NCI-H187 (cell line): ENCODE data around the gene BORCS5.
"Not testable (repeated sequence)": the region's sequence is repeated elsewhere in the genome, so short reads cannot be mapped to it uniquely, and the experiment has no call there.

ENCODE experiments used
- DNase-seq, 2 experiments: peaks; one replicate each; lab custom pipeline; 2025; lab: John Stamatoyannopoulos, UW

Gene BORCS5

DNA sequence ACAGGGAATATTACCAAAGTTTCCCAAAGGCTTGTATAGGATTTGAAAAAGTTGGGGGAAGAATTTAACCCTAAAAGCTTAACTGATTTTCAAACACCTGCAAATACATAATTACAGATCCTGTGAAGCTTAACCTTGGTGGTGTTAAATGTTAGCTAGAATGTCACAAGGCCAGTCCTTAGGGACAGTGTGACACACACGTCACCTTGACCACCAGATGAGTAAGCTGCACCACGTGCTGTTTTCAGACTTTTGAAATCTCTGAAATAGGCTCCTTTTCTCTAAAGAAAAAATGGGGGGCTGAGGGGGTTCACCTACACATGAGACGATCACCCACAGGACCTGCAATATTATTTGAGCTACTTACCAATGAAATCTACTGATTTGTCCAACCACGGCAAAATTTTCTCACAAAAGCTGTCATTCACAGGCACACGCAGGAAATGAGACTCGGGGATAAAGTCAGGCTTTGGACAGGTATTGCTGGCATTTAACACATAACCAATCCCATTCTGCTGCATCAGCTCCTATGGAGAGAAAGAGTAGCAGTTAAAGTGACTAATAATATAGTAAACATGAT lies 129.9 kb downstream of the BORCS5 start:
- DNase-seq, result no peak

DNA sequence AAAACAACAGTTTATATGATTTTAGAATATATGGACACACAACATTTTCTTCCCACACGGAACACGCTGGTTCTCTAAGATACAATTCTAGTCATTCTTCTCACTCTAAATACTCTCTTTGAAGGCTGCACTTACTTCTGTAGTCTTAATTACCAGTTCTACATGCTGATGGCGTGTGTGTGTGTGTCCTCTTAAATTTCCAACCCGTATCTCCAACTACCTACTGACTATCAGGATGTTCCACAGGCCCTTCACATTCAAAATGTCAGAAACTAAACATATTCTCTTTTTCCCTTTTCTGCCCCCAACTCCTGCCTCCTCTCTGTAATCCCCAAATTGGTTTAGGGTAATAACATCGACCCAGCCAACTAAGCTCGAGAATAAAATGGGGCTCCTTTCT lies 130.6 kb downstream of the BORCS5 start:
- no peak for DNase-seq

DNA sequence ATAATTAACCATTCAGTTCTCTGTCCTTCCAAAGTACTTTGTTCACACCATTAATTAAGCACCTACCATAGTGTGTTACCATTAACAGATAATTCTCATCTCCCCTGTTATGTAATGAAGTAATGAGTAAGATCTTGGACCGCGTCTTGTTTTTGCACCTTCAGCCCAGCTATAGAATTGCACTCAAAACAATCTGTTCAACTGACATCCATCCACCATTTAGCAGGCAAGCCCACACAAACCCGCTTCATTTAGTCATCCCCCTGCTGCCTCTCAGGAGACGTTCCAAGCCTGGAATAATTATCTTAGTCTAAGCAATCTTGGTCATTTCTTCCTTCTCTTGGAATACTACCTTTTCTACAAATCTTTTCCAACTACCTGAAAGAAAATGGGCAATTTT lies 131.4 kb downstream of the BORCS5 start:
- no peak for DNase-seq

DNA sequence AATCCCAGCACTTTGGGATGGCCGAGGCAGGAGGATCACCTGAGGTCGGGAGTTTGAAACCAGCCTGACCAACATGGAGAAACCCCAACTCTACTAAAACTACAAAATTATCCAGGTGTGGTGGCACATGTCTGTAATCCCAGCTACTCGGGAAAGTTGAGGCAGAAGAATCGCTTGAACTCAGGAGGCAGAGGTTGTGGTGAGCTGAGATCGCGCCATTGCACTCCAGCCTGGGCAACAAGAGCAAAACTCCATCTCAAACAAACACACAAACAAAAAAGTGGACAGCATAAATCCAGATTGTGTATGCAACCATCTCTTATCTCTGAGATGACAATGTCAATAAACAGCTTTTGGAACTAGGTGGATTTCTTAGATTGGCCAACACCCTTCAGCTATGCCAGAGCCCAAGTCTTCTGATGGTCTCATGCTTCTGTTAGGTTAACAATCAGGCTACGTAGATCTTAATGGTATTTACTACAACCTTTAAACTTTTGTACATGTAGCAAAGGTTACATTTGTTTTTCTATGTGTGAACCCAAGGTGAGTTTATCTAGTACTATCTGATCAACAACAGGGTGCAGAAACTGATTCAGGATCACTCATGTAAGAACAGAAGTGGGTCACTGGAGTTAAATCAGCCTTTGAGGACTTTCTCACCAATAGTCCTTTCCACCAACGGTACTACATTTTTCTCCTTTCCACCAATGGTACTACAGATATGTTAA lies 132.1 kb downstream of the BORCS5 start:
- no peak for DNase-seq

DNA sequence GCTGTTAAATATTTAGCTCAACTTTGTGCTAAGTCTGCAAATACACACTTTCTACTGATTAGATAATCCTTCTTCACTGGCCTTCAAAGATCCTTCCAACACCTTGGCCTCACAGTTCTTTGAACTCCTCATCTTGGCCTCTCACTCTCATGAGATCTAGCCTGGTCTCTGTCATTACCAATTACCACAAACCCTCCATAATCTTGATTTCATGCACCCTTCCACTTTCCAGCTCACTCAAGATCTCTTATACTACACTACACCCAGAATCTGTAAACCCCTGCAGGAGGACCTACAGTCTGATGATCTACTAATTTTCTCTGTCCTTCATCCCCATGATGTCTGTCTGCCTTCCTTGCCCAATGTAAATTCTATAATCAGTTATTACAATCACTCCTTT lies 134.7 kb downstream of the BORCS5 start:
- no peak for DNase-seq

DNA sequence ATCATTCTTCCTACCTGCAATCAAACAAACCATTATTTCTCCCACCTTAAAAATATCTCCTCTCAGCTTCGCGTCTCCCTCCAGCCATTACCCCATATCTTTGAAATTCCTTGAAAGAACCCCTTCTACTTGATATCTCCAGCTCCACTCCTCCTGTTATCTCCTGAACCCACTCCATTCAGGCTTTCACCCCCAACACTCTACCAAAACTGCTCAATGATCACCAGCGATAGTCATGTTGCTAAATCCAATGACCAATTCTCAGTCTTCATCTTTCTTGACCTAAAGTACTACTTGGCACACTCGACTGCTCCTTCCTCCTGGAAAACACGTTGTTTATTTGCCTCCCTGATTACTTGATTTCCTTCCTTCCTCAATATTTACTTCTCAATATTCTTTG lies 135.7 kb downstream of the BORCS5 start:
- no peak for DNase-seq

DNA sequence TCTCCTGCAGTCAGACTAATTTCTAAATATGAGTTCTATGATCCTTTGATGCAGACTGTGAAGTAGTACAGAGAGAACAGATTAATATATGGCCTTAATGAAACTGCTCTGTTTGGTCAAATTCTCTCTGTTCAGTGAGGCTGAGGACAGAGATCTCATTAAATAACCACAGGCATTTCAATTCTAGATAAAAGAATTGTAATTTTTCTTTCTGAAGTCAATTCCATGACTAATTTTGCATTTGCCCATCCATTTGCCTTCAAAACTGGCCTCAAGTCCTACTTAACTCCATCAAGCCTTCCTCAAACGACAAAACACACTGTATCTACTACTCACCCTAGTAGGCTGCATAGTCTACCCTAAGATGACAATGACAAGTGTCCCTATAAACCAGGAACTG lies 138.7 kb downstream of the BORCS5 start:
- DNase-seq, result no peak

DNA sequence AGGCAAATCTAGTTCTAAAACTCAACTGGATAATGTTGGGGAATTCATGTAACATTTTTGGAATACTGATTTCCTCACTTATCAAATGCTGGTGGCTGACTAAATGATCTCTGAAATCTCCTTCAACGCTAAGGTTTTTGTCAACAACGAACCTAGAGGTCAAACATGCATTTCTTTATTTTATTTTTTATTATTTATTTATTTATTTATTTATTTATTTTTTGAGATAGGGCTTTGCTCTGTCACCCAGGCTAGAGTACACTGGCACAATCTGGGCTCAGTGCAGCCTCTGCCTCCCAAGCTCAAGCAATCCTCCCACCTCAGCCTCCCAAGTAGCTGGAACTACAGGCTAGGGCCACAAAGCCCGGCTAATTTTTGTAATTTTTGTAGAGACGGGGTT lies 141.3 kb downstream of the BORCS5 start:
- no peak for DNase-seq

DNA sequence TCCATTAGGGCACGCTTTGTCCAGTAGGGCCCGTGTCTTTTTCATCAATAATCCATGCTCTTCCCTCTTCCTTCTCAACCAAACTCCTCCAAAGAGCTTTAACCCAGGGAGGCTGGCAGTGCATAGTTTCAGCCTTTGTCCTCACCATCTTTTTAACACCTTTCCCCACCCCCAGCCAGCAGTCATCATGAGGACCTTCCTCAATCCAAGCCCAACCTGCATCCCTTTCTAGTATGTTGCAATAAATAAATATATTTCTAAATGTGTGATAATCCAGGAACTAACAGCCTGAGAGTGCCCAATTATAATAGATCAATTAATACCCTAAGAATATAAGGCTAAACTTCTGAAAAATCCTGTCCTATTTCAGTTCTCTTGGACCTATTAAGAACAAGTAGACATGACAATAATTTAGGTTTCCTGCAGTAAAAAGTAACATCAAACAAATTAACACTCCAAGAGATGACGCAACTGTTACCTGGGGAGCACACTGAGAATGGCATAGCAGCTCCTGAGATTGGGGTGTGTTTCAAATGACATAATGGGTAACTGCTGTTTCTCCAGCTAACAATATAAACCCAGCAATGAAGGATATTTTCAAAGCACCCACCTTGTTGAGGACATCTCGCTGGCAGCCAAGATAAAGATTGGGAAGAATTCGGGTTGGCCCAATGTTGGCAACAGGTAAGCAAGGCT lies 143.2 kb downstream of the BORCS5 start:
- no peak for DNase-seq

DNA sequence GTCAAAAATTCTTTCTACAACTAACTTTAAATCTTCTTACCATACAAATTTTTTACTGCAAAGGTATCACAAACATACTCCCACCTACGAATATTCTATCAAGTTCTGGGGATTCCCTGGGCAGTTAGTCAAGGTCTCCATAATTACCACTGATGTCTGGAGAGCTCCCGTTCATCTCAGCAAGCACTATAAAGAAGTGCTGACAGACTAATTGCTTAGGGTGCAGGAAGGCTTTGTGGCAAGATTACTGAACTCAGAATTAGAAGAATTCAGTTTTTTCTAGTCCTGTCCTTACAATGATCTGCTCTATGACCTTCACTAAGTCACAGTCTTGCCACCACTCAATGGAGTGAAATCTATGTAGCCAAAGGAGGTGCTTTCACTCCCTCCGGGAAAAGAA lies 144.2 kb downstream of the BORCS5 start:
- no peak for DNase-seq

DNA sequence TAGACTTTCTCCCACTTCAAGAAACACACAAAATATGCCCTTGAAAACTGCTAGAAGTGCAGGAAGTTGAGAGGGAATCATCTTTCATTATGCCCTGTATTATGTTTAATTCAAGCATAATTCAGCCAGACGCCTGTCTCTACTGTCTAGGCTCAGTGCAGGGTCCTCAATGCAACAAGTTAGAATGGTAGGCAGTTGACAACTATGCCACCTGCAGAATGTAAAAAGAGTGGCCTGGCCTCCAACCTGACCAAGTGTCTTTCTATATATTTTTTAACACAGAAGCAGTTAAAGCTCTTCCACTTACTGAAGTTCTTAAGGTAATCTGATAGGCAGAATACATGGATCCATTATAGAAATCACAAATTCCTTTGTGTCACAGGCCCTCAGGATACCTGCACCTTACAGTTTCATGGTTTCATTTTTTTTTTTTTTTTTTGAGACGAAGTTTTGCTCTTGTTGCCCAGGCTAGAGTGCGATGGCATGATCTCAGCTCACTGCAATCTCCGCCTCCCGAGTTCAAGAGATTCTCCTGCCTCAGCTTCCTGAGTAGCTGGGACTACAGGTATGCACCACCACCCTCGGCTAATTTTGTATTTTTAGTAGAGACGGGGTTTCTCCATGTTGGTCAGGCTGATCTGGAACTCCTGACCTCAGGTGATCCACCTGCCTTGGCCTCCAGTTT lies 145.4 kb downstream of the BORCS5 start:
- DNase-seq, result not testable (repeated sequence)

DNA sequence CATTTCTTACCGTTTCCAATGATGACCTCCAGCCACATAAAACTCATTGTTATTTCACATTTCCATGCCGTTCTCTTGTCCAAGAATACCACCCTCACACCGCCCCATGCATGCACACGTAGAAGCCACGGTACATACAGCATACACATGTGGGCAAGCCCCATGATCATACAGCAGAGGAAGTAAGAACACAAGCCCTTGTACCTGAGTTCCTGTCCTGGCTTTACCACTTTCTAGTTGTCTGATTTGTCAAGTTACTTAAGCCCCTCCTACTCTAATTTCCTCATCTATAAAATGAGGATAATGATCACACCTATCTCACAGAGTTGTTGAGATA lies 145.9 kb downstream of the BORCS5 start:
- DNase-seq, result no peak

DNA sequence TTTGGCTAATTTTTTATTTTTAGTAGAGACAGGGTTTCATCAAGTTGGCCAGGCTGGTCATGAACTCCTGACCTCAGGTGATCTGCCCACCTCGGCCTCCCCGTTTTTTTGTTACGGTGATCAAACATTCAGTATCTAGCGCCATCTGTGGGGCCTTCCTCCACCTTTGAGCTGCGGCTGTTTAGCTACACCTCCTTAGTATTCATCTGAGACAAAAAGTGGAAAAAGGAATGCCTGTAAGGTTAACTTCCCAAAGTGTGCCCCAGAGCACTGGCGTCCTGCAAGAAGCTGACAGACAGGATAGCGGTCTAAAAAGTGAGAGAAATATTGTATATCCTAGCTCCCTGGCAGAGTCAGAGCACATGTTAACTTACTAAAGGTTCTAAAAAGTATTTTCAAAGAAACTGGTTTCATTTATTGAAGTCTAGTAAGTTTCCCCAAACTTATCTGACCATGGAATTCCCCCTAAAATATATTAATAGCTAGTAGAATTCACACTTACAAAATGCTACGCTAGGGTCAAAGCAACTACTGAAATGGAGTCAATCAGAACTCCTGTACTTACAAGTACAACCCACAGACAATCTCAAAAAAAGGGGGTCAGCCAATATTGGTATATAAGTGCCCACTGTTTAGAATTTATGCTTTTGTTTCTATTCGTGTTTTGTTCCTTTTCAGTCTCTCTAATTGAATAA lies 146.7 kb downstream of the BORCS5 start:
- DNase-seq, result no peak

DNA sequence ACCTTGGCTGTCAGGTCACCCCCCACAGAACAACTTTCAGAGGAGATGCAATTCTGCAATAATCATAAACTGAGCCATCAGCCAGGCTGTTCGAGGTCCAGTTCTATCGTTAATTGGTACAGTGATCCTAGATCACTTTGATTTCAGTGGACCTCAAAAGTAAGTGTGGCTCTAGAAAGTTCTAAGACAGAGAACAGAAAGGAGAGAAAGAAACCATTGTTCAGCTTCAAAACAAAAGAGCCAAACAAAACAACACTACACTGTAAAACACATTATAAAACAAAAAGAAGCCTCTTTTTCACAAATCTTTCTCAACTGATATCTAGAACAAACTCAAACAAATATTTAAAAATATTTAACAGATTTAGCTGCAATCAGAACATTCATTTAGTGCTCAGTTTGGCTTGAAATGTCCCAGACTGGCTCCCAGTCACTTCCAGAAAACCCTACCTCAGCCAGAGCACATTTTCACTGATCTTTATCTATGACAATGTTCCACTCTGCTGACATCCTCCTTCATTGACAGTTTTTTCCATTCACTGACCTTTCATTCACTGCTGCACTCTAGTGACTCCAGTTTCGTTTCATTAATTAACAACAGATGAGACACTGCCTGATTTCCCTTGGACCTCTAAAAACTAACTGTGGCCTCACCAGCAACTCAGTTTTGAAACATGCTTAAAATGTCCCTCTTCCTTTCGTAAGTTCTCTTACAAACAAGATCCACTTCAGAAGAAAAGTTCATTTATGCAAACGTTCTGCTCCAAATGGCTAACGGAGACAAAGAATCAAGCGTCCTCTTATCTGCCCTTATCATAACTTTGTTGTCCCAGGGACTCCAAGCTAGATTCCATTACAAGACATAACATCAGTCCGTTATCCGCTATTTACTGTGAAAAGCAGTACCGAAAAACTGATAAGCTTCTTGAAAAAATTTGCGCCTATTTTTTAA lies 148.9 kb downstream of the BORCS5 start:
- DNase-seq, result no peak

DNA sequence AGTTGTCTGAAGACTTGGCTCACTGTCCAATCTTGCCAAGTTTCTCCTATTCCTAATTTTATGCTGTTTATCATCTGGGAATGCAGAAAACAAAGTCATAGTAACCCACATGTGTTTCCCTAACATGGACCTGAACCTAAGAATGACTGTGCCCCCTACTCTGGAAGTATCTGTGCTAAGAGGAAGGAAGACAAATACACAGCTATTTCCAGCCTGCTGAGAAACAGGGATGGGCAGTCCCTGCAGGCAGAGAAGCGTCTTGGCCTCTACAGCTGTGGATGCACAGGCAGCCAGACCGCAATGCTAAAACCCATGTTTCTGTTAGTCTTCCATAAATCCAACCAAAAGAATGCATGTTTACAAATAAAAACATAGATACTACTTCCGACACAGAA lies 149.6 kb downstream of the BORCS5 start:
- DNase-seq, result no peak

DNA sequence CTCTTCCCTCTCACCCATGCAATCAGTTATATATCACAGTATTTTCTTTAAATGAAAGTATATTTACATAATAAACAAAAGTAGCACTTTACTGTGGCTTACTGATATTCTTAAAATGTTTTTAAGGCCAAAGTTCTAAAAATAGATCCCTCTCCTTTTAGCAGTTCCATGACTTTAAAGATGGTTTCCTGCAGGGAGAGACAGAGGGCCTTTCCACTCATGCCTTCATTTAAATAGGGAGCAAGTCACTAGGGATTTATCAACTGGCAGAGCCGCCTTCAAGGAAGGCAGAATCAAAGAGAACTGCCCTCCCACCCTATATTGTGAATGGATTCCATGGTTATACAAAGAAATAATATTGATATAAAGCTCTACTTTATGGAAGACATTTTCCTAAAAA lies 150.2 kb downstream of the BORCS5 start:
- no peak for DNase-seq

DNA sequence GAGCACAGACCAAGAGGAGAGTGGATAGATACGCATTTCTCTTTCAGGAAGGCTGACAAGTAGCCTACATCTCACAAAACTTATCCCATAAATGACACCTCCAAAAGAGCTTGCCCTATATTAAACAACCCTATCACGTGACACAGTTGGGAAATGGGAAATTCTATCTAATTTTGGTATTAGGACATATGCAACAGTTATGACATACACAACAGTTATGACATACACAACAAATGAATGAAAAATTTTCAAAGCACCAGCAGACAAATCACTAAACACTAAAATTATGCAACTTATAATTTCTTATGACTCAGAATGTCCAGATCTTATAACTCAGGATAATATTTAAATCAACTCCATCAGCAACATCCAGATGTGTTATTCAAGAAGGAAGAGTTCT lies 151.7 kb downstream of the BORCS5 start:
- DNase-seq, result no peak

DNA sequence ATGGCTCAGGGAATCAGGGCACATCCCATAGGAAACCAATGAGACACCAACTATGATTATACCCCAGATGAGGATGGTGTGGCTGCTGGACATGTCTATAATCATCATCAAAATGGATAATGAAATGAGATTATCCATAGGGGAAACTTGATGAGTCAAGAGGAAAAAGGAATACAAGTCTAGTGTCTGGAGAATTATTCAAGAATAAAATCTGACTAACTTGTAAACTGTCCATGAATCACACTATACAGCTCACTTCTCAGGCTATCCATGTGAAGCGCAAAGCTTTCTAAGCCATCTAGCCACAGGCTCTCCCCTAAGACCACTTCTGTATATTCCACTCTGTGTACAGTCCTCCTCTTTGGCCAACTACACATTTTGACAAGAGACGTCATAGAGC lies 153.3 kb downstream of the BORCS5 start:
- DNase-seq, result no peak

DNA sequence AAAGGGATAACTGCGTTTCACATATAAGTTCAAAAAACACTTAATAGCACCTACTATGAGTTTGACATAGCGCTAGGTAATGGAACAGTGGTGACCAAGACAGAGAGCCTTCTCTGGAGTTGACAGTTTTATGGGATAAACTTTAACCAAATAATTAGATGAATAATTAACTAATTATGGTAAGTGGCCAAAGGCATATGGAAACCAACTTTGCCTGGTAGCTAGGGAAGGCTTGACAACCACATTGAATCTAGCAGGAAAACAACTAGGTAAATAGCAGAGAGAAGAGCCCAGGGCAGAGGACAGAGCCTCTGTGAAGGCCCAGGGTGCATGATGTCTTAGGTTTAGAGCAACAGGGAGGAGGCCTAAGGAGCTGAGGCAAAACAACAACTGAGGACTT lies 153.7 kb downstream of the BORCS5 start:
- DNase-seq, result no peak

DNA sequence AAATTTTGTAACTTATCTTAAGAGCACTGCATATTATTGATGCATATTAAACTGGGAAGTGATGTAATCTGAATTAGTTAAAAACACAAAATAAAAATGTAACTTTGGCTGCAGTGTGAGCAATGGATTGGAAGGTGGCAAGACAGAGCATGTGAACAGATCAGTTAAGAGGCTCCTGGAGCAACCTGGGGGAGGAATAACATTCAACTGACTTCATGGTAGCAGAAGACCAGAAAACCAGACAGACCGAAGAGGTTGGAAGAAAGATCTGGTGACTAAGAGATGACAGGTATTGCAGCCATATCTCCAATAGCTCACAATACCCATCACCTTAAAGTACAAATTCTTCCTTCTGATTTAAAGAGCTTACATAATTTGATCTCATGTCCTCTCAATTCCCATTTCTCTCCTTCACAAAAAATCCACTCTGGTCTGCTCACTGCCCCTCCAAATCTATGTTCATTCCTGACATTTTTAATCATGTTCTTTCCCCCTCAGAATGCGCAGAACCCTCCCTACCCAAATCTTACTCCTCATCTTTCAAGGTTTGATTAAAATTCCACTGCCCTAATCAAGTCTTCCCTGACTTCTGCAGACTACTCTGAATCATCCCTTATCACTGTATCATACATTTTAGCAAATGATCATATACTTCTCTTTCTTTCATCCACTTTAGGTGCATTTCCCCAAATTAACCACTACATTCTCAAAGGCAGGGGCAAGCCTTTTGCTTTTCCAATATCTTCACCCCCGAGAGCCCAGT lies 154.3 kb downstream of the BORCS5 start:
- DNase-seq, result no peak
